T47D (cell line): ENCODE measurements around the gene ARCN1.

Source experiments
- DNase-seq, 2 experiments: peaks; one replicate each; pipeline versions ENCODE4 v3.0.0 to v3.0.0-alpha.2; 2011 to 2012; ENCODE audit warnings: low read depth in 1 of 2, low spot score in 1 of 2
- JUND ChIP-seq: IDR thresholded peaks from 2 replicates; pipeline ENCODE4 v1.6.1; 2012; ENCODE audit warnings: low read depth
- in situ Hi-C: cut with HindIII; loops from 2 replicates; pipeline ENCODE4 v1.10.0; 2016; ENCODE audit warnings: low sequenced_read_pairs, low pct_unique_long_range_greater_than_20kb

ARCN1 gene

DNA sequence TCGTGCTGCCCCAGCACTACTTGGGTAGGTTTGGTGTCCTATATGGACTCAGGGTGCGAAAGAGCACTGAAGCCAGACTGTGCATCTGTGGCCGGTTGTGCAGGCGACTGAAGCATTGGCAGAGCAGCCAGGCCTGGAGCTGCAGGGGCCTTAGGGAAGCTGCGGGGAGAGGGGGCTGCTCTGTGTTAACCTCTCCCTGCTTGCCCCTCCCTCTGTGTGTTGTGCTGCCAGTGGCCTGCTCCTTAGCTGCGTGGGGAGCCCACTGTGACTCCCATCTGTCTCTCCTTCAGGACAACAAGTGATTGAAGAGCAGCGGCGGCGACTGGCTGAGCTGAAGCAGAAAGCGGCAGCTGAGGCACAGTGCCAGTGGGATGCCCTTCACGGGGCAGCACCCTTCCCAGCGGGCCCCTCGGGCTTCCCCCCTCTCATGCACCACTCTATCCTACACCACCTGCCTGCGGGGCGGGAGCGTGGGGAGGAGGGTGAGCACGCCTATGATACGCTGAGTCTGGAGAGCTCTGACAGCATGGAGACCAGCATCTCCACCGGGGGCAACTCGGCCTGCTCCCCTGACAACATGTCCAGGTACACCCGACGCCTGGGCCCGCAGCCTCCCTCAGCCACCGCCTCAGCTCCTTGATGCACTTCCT lies 73.0 kb downstream of the ARCN1 start:
- no peak for TF ChIP-seq JUND
- in situ Hi-C loops = no loop called here
- no peak for DNase-seq

DNA sequence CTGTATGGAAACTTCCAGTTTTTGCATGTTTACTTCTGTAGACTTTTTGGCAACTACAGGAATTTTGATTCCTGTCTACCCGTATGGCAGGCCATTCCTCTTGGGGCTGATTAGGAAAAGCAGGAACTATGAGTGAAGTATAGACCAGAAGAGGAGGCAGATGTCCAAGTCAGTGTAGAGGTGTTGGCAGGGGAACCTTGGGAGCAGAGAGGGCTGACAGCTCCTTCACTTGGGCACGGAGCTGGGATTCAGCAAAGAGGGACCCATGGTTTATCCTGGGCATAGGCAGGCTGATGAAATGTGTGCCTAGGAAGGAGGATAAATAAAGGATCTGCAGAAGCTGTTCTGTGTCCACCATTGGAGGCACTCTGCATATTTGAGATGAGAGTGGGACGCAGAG lies 74.2 kb downstream of the ARCN1 start:
- in situ Hi-C loops = no loop called here
- no peak for TF ChIP-seq JUND

GRCh38 chr11:118648291-118648690 lies 76.1 kb downstream of the ARCN1 start:
- no peak for TF ChIP-seq JUND
- no peak for DNase-seq
- in situ Hi-C loops = no loop called here

More for the DNA sequence above, 74.2 kb downstream of the ARCN1 start:
- no peak for DNase-seq

DNA sequence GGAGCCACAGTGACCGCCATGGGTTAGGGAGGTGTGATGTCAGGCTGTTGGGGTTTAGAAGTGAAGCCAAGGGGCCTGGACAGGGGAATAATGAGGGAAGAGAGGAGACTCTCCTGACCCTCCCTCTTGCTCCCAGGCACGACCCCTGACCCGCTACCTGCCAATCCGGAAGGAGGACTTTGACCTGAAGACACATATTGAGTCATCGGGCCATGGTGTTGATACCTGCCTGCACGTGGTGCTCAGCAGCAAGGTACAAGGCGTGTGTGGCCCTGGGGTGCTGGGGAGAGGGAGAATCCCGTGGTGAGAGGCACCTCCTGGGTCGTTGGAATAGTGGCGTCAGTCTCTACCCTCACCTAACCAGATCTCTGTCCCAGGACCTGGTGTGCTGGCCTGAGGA lies 77.7 kb downstream of the ARCN1 start:
- DNase-seq = no peak
- no peak for TF ChIP-seq JUND
- in situ Hi-C loops = no loop called here

DNA sequence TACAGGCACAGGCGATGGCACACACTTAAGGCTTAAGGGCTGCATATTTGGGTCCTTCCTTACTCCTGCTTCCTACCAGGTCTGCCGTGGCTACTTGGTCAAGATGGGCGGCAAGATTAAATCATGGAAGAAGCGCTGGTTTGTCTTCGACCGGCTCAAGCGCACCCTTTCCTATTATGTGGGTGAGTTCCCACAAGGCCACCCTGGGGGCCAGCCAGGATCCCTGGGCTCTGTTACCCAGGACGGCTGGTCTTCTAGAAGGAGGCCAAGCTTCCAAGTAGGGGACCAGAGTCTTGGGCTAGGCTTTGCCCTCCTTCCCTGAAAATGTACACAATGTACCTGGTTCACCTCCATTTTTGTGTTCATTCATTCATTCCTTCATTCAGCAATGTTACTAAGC lies 78.2 kb downstream of the ARCN1 start:
- in situ Hi-C loops = no loop called here
- TF ChIP-seq JUND = no peak
- no peak for DNase-seq

GRCh38 chr11:118651820-118652219 lies 79.6 kb downstream of the ARCN1 start:
- DNase-seq = no peak
- TF ChIP-seq JUND = no peak

More at GRCh38 chr11:118651820-118652219, 79.6 kb downstream of the ARCN1 start:
- in situ Hi-C loops = no loop called here
